HG03558 (cell line): ENCODE results near the gene LRRC8A.
"Not testable (repeated sequence)": the region's sequence is repeated elsewhere in the genome, so short reads cannot be mapped to it uniquely, and the experiment has no call there.

Experiments
- ATAC-seq: cut with Tn5 transposase; IDR thresholded peaks from one replicate; pipeline ENCODE4 v1.9.1; 2021; ENCODE audit warnings: moderate number of reproducible peaks; ENCODE audit not compliant: unreplicated experiment; ENCODE audit errors: extremely low read depth

LRRC8A gene

DNA sequence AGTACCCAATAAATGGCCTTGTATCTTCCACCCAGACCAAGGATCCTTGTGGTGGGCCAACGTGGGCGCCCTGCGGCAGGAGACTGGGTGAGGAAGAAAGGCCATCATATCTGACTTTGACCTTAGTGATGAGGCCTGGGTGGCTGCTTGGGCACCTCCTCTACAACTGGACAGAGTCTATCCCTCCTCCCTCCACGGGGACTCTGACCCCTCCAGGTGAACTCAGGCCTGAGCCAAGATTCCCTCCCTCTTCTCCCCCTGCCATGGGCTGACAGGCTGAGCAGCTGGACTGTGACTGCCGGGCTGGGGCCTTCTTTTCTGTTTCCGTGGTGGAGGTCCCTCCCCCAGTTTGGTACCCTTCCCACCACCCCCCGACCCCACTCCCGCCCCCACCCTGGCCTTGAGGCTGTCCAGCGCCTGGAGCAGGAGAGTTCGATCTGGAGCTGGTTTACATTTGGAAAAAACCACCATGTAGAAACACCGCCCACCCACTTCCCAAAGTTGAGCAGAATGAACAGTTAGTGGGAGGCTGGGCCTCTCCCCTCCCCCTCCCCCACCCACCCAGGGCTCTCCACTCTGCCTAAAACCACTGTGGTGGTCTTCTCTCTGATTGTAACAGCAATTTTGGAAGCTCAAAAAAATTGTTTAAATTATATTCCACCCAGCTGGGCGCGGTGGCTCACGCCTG, 37.6 kb downstream of the LRRC8A start:
- ATAC-seq, result no peak

DNA sequence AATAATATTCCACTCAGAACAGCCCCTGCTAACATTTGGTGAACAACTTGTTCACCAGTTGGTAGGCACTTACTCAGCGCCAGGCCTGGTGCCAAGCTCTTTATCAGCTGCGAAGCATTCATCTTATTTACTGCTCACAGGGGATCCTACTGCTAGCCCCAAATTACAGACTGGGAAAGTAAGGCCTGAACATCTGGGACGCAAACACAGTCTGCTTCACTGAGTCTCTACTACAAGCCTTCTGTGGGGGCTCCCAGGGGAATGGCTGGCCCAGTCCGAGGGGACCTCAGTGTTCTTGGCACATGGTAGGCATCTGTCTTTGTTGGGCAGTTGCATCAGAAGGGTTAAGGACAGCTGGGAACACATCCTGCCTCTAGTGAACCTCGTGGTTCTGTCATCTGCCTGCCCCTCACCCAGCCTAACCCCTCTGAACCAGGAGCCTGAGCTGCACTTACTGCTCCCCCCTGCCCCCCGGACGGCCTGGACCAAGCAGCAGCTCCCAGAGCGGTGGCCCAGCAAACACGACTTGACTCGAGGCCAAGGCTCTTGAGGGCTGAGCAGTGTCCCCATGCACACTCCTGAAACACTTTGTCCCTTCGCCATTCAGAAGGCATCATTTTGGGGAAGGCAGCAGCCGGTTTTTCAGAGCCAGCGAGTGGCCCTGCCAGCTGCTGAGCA, 38.6 kb downstream of the LRRC8A start, which contains the start of gene PHYHD1:
TSS of gene PHYHD1 (plus strand) at position 602 of the 678 bp plus-strand sequence. CDS start 1,342 bp downstream, outside the sequence.
- no peak for ATAC-seq

DNA sequence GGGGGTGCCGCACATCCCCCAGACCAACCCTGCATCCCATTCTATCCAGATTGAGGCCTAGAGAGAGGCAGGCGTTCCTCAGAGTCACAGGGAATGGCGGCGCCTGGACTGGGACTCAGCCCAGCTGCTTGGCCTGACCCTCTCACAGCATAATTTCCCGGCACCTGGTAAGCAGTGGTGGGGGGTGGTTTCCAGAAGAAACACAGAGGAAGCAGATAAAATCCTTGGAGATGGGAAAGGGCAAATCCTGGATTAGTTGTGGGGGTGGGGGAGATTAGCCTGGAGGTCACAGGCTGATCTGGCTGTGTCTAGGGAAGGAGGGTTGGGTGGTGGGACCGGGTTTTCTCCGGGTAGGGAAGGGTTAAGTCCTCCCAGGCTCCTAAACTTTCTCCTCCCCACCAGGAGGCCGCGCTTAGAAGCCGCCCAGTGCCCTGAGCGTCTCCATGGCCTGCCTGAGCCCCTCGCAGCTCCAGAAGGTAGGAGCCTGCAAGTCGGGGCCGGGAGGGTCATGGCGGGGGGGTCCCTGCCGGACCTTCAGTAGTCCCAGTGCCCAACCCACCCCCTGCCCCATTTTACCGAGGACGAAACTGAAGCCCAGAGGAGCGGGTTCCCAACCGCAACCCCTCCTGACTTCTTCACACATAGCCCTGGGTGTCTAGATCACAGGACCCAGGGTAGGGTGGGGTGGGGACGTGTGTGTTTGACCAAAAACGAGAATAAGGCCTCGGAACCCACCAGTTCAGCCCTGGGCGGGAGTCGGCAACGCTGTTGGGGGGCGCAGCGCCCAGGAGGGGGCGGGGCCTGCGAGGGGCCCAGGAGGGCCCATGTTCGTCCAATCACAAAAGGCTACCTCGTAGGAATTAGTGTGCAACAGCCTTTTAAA, 40.2 kb downstream of the LRRC8A start:
- ATAC-seq, result no peak

DNA sequence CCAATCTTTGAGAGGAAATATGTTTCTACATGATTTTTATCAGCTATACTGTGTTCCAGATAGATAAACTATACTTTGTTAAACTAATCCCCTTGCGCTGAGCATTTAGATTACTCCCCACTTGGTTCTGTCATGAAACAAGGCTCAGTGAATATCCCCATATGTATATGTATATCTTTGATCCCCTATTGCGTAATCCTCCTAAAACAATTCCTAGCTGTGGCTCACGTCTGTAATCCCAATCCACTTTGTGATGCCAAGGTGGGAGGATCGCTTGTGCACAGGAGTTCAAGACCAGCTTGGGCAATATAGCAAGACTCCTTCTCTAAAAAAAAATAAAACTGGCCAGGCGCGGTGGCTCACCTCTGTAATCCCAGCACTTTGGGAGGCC, 41.6 kb downstream of the LRRC8A start:
- no peak for ATAC-seq

DNA sequence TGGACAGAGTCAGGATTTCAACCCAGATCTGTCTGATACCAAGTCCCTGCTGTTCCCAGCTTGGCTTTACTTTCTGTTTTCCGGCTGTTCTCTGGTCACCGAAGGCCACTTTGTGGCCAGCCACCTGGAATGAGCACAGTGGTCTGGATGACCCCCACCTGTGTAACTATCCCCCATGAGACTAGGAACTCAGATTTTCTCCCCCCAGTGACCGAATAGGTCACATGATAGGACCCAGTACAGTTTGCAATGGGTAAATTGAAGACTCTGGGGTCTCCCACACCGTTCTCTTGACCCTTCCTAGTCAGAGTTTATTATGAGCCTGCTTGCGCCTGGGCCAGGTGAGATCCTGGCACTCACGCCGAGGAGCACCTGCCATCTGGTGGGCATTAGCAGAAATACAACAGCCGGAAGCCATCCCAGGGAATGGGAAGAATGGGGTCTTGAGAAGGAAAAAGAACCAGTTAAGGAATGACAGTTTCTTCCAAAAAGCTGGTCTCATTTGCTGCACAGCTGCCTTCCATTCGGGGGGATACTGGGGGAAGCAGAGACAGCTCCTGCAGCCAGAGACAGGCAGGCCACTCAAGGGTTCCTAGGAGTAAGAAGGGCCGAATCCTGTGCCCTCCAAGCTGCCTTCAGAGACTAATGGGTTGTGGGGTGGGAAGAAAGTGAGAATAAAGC, 45.9 kb downstream of the LRRC8A start:
- ATAC-seq, result no peak

DNA sequence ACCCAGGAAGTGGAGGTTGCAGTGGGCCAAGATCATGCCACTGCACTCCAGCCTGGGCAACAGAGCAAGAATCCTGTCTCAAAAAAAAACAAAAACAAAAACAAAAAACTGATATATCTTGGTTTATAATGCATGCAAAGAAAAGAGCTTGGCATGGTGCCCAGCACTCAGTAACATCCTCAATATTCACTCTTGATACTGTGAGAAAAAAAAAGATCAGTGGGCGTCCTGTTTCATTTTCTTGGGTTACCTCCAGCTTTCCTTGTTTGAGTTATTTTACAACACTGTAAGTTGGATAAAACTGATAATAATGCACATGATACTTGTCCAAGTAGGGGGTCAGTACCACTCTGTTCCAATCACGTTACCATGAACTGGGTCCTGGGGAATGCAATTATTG, 46.7 kb downstream of the LRRC8A start:
- no peak for ATAC-seq

DNA sequence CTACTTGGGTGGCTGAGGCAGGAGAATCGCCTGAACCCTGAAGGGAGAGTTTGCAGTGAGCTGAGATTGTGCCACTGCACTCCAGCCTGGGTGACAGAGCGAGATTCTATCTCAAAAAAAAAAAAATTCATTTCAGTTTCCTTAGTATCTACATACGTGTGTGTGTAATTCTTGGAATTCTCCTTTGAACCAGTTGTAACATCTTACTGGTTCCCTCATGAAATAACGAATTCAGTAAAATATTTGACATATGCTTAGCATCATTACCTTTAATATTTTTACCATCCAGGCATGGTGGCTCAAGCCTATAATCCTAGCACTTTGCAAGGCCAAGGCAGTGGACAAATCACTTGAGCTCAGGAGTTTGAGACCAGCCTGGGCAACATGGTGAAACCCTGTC, 47.6 kb downstream of the LRRC8A start:
- no peak for ATAC-seq

DNA sequence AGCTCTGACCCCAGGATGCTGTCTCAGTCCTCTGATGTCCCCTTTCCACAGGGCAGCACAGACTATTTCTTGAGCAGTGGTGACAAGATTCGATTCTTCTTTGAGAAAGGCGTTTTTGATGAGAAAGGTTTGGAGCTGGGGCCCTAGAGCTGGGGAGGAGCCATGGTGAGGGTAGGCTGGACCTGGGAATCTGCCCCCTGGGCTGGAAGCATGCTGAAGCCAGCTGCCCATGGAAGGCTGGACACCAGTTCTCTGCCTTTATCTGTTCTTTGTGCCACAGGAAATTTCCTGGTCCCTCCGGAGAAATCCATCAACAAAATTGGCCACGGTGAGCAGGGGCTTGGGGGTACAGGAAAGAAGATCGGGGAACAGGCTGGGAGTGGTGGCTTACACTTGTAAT, 51.8 kb downstream of the LRRC8A start:
- no peak for ATAC-seq

DNA sequence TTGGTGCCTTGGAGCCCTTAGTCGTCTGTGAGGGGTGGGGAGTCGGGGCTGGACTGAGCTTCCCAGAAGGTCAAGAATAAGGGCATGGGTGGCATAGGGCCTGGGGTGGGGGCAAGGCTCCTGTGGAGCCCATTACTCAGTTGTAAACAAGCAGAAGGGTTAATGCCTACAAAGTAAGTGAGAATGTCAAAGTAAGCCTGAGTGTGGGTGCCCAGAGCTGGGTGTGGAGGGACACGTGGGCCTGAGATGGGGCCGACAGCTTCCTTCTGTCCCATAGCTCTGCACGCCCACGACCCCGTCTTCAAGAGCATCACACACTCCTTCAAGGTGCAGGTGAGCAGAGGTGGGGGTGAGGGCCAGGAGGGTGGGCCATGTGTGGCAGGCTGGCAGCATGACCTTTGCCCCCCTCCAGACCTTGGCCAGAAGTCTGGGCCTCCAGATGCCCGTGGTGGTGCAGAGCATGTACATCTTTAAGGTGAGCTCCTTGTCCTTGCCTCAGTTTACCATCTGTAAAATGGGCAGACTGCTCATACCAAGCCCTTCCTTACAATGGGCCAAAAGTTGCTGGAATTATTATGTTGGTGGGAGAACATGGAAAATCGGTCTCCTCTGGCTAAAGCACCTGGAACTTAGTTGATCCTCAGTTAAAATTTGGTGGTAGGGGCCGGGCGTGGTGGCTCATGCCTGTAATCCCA, 54.4 kb downstream of the LRRC8A start:
- no peak for ATAC-seq

DNA sequence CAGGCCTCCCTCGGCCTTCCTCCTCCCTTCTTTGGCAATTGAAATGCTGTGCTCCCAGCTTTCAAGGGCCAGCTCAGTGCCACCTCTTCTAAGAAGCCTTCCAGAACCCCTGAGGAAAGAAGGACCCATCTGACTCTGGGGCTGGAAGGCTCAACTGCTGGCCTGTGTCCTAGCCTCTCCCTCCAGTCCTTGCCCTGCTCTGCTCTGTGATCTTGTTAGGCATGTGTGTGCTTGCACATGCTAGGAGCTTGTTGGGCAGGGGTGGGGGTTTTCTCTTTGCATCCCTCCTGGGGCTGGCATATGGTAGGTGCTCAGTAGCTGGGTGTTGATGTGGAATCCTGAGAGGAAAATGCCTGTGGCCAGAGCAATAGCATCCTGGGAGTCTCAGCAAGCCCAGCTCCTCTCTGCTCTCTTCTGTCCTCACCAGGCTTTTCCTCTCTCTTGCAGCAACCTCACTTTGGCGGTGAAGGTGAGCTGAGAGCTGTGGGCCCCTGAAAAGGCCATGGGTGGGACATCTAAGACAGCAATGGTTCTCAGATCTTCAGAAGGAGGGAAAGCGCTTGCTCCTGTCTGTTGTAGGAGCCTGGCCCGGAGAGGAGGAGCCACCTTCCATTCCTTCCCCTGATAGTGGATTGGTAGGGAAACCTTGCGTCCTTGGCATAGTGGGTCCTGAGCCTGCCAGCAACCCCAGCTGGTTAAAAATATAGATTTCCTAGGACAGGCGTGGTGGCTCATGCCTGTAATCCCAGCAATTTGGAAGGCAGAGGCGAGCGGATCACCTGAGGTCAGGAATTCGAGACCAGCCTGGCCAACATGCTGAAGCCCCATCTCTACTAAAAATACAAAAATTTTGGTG, 55.6 kb downstream of the LRRC8A start:
- no peak for ATAC-seq

DNA sequence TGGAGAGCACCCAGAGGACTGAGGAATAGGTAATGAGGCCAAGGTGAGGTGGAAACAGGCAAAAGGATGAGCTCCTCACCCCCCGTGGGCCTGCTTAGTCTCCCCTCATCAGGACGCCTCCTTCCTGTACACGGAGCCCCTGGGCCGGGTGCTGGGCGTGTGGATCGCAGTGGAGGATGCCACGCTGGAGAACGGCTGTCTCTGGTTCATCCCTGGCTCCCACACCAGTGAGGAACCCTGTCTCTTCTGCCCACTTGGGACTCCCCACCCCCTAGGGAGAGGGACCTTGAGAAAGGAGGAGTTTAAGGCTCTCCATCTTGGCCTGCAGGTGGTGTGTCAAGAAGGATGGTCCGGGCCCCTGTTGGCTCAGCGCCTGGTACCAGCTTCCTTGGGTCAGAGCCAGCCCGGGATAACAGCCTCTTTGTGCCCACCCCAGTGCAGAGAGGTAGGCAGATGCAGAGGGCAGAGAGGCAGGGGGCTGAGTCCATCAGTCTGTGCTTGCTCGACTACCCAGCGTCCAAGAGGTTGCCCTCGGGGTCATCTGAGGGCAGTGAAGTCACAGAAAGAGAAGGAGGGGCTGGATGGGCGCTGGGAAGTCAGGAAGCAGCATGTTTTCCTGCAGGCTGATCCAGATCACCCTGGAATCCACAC, 58.5 kb downstream of the LRRC8A start:
- no peak for ATAC-seq

DNA sequence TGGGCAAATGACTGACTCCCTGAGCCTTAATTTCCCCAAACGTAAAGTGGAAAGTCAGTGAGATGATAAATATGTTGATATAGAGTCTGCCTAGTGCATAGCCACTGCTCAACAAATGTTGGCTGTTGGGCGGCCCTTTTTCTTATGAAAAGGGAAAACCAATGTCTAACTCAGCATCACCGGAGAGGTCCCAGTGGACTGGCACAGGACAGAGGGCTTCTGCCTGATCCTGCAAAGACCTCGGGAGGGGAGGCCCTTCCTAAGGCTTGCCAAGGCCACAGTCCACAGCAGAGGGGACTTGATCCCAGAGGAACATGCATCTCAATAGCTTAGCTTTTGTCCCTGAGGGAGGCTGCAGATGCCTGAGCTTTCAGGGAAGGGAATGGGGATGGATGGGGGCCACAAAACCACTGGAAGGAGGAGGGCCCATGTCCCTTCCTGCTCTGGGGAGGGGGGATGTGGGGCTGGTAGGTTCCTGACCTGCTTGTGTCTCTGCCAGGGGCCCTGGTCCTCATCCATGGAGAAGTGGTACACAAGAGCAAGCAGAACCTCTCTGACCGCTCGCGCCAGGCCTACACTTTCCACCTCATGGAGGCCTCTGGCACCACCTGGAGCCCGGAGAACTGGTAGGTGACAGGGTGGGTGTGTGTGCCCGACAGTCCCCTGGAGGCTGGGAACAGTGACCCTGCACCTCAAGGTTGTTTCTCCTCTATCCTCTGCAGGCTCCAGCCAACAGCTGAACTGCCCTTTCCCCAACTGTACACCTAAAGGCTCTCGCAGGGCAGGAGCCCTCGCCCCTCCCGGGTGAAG, 59.2 kb downstream of the LRRC8A start:
- ATAC-seq, result no peak

DNA sequence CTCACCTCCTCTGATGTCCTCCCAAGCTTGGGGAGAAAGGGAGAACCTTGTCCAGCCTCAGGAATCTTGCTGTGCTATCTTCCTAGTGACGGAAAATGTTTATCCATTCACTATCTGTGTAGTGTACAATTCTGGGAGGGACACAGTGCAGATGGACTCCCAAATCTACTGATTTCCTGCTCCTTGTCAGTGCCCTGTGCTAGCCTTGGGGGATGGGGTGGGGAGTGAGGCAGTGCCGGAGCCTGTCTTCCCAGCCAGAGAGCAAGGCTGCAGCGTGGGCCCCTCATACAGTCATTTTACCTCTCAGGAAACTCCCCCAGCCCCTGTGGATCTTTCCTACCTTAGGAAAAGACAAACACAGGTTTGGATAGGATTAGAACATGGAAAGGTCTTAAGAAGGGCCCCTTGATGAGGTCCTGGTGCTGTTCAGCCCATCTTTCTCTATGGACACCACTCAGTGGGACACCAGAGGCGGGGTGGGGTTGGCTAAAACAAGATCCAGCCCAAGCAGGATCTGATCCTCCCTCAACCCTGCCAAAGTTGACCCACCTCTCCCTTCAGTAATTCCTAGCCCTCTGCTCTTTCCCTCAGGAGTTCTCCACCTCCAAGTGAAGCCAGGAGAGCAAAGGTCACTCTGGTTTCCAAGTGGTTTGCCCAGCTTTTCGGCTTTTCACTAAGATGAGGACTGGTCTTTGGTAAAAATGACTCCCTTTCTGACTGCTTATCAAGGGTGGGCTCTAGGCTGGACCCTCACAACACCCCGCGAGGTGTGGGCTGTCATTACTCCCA, 62.1 kb downstream of the LRRC8A start:
- no peak for ATAC-seq

DNA sequence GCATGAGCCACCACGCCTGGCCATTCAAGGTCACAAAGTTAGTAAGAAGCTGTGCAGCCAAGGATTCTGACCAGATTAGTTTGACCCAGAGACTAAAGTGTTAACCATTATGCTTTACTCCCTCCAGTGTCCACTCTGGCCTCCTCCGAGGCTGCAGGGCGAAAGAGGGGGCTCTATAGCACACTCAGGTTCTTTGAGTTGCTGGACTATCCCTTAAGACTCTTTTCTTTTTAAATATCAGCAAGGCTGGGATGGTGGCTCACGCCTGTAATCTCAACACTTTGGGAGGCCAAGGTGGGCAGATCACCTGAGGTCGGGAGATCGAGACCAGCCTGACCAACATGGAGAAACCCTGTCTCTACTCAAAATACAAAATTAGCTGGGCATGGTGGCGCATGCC, 63.0 kb downstream of the LRRC8A start:
- ATAC-seq, result not testable (repeated sequence)

DNA sequence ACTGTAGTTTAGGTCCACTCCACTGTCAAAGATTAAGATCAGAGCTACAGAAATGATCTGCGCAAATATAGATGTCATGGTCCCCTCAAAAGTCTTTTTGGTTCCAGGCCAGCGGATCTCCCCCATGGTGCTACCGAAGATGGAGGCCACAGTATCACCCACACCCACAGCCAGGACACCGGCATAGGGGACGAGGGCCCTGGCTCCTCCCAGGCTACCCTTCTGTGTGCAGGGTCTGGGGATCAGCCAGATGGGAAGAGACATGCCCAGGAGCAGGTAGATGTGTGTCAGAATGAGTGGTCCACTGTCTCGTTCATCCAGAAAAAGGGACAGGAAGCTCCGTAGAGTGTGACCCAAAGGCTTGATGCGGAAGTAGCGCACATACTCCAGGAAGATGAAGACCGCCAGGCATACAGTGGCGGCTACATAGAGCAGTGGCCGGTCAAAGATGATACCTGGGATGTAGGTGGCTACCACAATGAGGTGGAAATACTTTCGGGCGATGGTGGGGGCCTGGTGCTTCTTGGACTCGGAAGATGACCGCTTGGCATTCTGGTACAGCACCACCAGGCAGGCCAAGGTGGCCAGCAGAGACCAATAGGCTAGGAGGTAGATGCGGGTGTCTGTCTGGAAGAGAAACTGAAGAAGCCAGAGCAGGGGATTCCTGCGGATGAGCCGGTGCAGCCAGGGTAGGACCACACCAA, 64.0 kb downstream of the LRRC8A start:
- ATAC-seq, result no peak

DNA sequence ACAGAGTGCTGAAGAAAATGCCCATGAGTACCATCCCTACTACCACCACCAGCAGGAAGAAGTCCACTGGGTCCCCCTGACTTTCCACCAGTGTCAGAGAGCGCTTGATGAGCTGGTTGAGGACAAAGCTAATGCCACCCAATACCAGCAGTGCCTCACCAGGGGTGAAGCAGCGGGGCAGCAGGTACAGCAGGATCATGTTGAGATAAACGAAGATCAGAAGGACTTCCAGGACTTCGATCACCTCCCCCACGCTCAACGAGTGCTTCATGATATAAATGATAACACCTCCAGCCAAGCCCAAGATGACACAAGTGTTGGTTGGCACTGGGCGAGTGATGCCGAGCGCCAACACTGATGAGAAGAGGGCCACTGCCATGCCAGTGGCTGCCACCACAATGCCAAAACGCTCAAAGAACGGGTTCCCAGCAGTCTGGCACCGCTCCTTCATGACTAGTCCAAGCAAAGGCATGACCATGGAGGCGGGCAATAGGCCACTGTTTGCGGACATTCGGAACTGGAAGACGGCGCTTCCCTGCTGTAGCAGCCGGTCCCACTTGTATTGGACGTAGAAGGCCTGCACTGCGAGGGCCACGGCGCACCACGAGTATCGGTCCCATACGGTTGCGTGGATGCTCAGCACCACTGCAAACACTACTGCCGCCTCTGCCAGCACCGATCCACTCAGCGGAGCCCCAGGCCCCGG, 64.8 kb downstream of the LRRC8A start:
- peak; percentile 13 for ATAC-seq
